SH-SY5Y (cell line): ENCODE results near the gene SLC32A1.

Experiments used
- GATA2 ChIP-seq: IDR thresholded peaks from 2 replicates; pipeline ENCODE4 v1.6.1; 2011; ENCODE audit warnings: mild to moderate bottlenecking, low read depth, low read length
- GATA3 ChIP-seq: IDR thresholded peaks from 2 replicates; pipeline ENCODE4 v1.6.1; 2011; ENCODE audit warnings: low read depth, mild to moderate bottlenecking, low read length, moderate library complexity

GRCh38 chr20:38700141-38700540 lies 24.1 kb upstream of the SLC32A1 start:
- TF ChIP-seq GATA3 (no peak), GATA2 (no peak)
